Trophoblast cell (in vitro differentiated cells and primary cell): ENCODE measurements around the gene SPATA31C1.
"Not testable (repeated sequence)": the region's sequence is repeated elsewhere in the genome, so short reads cannot be mapped to it uniquely, and the experiment has no call there.

Experiments
- DNase-seq, 2 donors: peaks; one replicate each; pipeline ENCODE4 v3.0.0-alpha.2; 2016
- H2AFZ ChIP-seq: 2 replicates; pipeline ENCODE4 v1.6.1; 2013; ENCODE audit warnings: low read length, moderate library complexity, mild to moderate bottlenecking; ENCODE audit not compliant: insufficient read depth, poor library complexity
- H2AK5ac ChIP-seq: 2 replicates; pipeline ENCODE4 v1.6.1; 2013; ENCODE audit warnings: mild to moderate bottlenecking, low read length
- H2BK120ac ChIP-seq: 2 replicates; pipeline ENCODE4 v1.6.1; 2013; ENCODE audit warnings: low read length, mild to moderate bottlenecking, moderate library complexity; ENCODE audit not compliant: insufficient read depth, poor library complexity
- H2BK12ac ChIP-seq: 2 replicates; pipeline ENCODE4 v1.6.1; 2013; ENCODE audit warnings: mild to moderate bottlenecking, low read length, moderate library complexity
- H2BK5ac ChIP-seq: 2 replicates; pipeline ENCODE4 v1.6.1; 2013; ENCODE audit warnings: low read length, low read depth, moderate library complexity, mild to moderate bottlenecking; ENCODE audit not compliant: poor library complexity
- H3K14ac ChIP-seq: 2 replicates; pipeline ENCODE4 v1.6.1; 2013; ENCODE audit warnings: mild to moderate bottlenecking, low read length
- H3K18ac ChIP-seq: 2 replicates; pipeline ENCODE4 v1.6.1; 2013; ENCODE audit warnings: mild to moderate bottlenecking, low read length
- H3K23ac ChIP-seq: 2 replicates; pipeline ENCODE4 v1.6.1; 2013; ENCODE audit warnings: low read length
- H3K27ac ChIP-seq: 2 replicates; pipeline ENCODE4 v1.5.1; 2013; ENCODE audit warnings: low read depth, mild to moderate bottlenecking, inconsistent platforms, low read length, moderate library complexity
- H3K27me3 ChIP-seq: 2 replicates; pipeline ENCODE4 v1.6.1; 2013; ENCODE audit warnings: inconsistent platforms, mild to moderate bottlenecking, low read length, moderate library complexity; ENCODE audit not compliant: insufficient read depth
- H3K36me3 ChIP-seq, 2 experiments: 1 replicate in 1 of 2; 2 replicates in 1 of 2; pipeline ENCODE4 v1.6.1; 2013; ENCODE audit warnings: low read length in 2 of 2, mild to moderate bottlenecking in 2 of 2, moderate library complexity in 1 of 2; ENCODE audit not compliant: insufficient read depth in 2 of 2, control insufficient read depth in 1 of 2
- H3K4ac ChIP-seq: 2 replicates; pipeline ENCODE4 v1.6.1; 2013; ENCODE audit warnings: low read depth, mild to moderate bottlenecking, low read length, moderate library complexity
- H3K4me1 ChIP-seq, 2 experiments: 1 replicate in 1 of 2; 2 replicates in 1 of 2; pipeline ENCODE4 v1.6.1; 2013; ENCODE audit warnings: low read length in 2 of 2, mild to moderate bottlenecking in 2 of 2, moderate library complexity in 1 of 2; ENCODE audit not compliant: insufficient read depth in 2 of 2, control insufficient read depth in 1 of 2
- H3K4me2 ChIP-seq: 2 replicates; pipeline ENCODE4 v1.6.1; 2013; ENCODE audit warnings: inconsistent platforms, mild to moderate bottlenecking, low read length, moderate library complexity
- H3K4me3 ChIP-seq: 2 replicates; pipeline ENCODE4 v1.5.1; 2013; ENCODE audit warnings: mild to moderate bottlenecking, low read depth, low read length, inconsistent platforms
- H3K79me1 ChIP-seq: one replicate; pipeline ENCODE4 v1.6.1; 2013; ENCODE audit warnings: low read length
- H3K79me2 ChIP-seq: 2 replicates; pipeline ENCODE4 v1.6.1; 2013; ENCODE audit warnings: low read length, mild to moderate bottlenecking; ENCODE audit not compliant: control insufficient read depth, insufficient read depth, poor library complexity
- H3K9ac ChIP-seq: 2 replicates; pipeline ENCODE4 v1.6.1; 2013; ENCODE audit warnings: mild to moderate bottlenecking, low read length
- H3K9me3 ChIP-seq: 2 replicates; pipeline ENCODE4 v1.6.1; 2013; ENCODE audit warnings: low read depth, mild to moderate bottlenecking, control low read depth, inconsistent platforms, low read length; ENCODE audit not compliant: insufficient read depth
- H4K12ac ChIP-seq: 2 replicates; pipeline ENCODE4 v1.6.1; 2013; ENCODE audit warnings: low read depth, mild to moderate bottlenecking, low read length, moderate library complexity
- H4K8ac ChIP-seq: 2 replicates; pipeline ENCODE4 v1.6.1; 2013; ENCODE audit warnings: low read depth, mild to moderate bottlenecking, low read length, moderate library complexity
- H4K91ac ChIP-seq: one replicate; pipeline ENCODE4 v1.6.1; 2013; ENCODE audit warnings: low read depth, mild to moderate bottlenecking, low read length, moderate library complexity
- WGBS: extraction: QIAGEN DNeasy Blood & Tissue Kit; methylation state at CpG from one replicate; pipeline ENCODE4 v1.1.7; 2013; ENCODE audit warnings: missing lambda C conversion rate; ENCODE audit not compliant: insufficient read length, insufficient coverage; ENCODE audit errors: extremely low coverage; 5-methylcytosine and 5-hydroxymethylcytosine counted together

The SPATA31C1 gene

DNA sequence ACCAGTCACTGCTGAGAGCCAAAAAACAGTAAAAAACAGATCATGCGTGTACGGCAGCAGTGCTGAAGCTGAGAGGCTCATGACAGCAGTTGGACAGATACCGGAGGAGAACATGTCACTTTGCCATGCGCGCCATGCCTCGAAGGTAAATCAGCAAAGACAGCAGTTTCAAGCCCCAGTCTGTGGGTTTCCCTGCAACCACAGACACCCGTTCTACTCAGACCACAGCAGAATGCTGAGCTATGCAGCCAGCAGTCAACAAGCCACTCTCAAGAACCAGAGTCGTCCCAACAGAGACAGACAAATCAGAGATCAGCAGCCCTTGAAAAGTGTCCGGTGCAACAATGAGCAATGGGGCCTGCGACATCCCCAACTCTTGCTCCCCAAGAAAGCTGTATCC, 5.2 kb downstream of the SPATA31C1 start:
- H2BK5ac ChIP-seq, H3K27ac ChIP-seq, DNase-seq, H4K91ac ChIP-seq, H3K14ac ChIP-seq, H3K9me3 ChIP-seq, H3K27me3 ChIP-seq, H2BK120ac ChIP-seq, H3K9ac ChIP-seq, H2AK5ac ChIP-seq, H3K4me3 ChIP-seq, H4K8ac ChIP-seq, H2AFZ ChIP-seq, H2BK12ac ChIP-seq, H3K4ac ChIP-seq, H4K12ac ChIP-seq, H3K4me1 ChIP-seq, H3K79me2 ChIP-seq, H3K4me2 ChIP-seq, H3K18ac ChIP-seq, H3K79me1 ChIP-seq, H3K23ac ChIP-seq, H3K36me3 ChIP-seq: not testable (repeated sequence)
- no CpG with 5 or more reads among the region's 10 CpGs for WGBS

- not testable (repeated sequence) for H3K4ac ChIP-seq, DNase-seq, H4K12ac ChIP-seq, H4K91ac ChIP-seq, H2BK120ac ChIP-seq, H3K18ac ChIP-seq, H3K9ac ChIP-seq, H2AK5ac ChIP-seq, H2AFZ ChIP-seq, H3K4me2 ChIP-seq, H3K14ac ChIP-seq, H2BK12ac ChIP-seq, H3K36me3 ChIP-seq, H3K79me2 ChIP-seq, H4K8ac ChIP-seq, H3K4me3 ChIP-seq, H3K9me3 ChIP-seq, H3K27ac ChIP-seq, H3K79me1 ChIP-seq, H3K4me1 ChIP-seq, H3K27me3 ChIP-seq, H2BK5ac ChIP-seq, H3K23ac ChIP-seq
- WGBS: no CpG with 5 or more reads among the region's 10 CpGs
Observed at GRCh38 chr9:87924851-87925250, 7.1 kb downstream of the SPATA31C1 start.

DNA sequence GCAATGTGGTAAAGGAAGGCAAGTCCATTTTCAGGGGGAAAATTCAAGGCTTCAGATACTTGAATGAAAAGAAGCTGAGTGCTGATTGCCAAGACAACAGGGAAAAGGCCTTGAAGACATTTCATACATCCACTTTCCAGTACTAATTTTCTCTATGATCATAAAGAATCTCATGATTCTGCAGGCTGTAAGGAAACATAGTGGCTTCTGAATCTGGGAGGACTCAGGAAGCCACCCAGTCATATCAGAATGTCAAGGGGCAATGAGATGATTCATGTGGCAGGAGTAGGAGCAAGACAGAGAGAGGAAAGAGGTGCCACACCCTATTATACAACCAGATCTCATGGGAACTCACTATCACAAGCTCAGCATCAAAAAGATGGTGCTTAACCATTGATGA, 11.4 kb downstream of the SPATA31C1 start:
- not testable (repeated sequence) for H2BK5ac ChIP-seq, H2BK120ac ChIP-seq, H3K79me2 ChIP-seq, H2AFZ ChIP-seq, H3K27ac ChIP-seq, H3K23ac ChIP-seq, H3K79me1 ChIP-seq, H3K36me3 ChIP-seq, H3K9me3 ChIP-seq, H3K14ac ChIP-seq, H3K9ac ChIP-seq, H4K8ac ChIP-seq, H3K4me1 ChIP-seq, H4K91ac ChIP-seq, H3K18ac ChIP-seq, H2BK12ac ChIP-seq, H3K27me3 ChIP-seq, DNase-seq, H2AK5ac ChIP-seq, H3K4me2 ChIP-seq, H4K12ac ChIP-seq, H3K4ac ChIP-seq, H3K4me3 ChIP-seq

DNA sequence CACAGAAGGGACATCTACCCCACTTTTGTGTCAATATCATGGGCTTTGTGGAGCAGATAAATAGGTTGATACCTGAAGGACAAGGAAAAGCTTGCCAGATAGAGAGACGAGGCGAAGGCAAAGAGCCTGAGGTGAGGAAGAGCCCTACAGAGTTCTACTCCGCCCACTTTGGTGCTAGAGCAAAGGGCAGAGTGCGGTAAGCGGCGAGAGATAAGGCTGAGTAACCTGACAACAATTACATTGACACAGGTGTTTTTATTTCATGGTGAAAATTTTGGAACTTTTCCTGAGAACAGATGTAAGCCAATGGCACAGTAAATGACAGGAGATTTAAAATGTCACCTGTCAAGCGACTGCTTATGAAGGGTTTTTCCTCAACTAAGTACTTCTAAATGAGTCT, 16.7 kb downstream of the SPATA31C1 start:
- H3K9me3 ChIP-seq, H2BK120ac ChIP-seq, H3K36me3 ChIP-seq, H4K12ac ChIP-seq, H3K27me3 ChIP-seq, H3K18ac ChIP-seq, H3K9ac ChIP-seq, H3K4me3 ChIP-seq, H3K79me1 ChIP-seq, H3K27ac ChIP-seq, DNase-seq, H2AFZ ChIP-seq, H2AK5ac ChIP-seq, H3K4me1 ChIP-seq, H3K4me2 ChIP-seq, H3K79me2 ChIP-seq, H4K8ac ChIP-seq, H3K14ac ChIP-seq, H3K4ac ChIP-seq, H4K91ac ChIP-seq, H3K23ac ChIP-seq, H2BK12ac ChIP-seq, H2BK5ac ChIP-seq: not testable (repeated sequence)
- no CpG with 5 or more reads among the region's 7 CpGs for WGBS

- H3K9me3 ChIP-seq, H3K9ac ChIP-seq, H3K18ac ChIP-seq, H2AFZ ChIP-seq, H4K8ac ChIP-seq, H2BK120ac ChIP-seq, H3K4me2 ChIP-seq, H3K23ac ChIP-seq, H2BK5ac ChIP-seq, H3K36me3 ChIP-seq, H4K91ac ChIP-seq, H3K27me3 ChIP-seq, H4K12ac ChIP-seq, H3K4me1 ChIP-seq, H3K4me3 ChIP-seq, H3K27ac ChIP-seq, H3K4ac ChIP-seq, H3K14ac ChIP-seq, H3K79me2 ChIP-seq, H2BK12ac ChIP-seq, H2AK5ac ChIP-seq, H3K79me1 ChIP-seq, DNase-seq: not testable (repeated sequence)
- no CpG with 5 or more reads among the region's 12 CpGs for WGBS
Observed at GRCh38 chr9:87937352-87937751, 19.6 kb downstream of the SPATA31C1 start.
